ENCODE data around the gene TNC. TPM values are rescaled to one million over a fixed set of nuclear protein-coding genes. Genes with fewer than 3 reads are reported as not detected.

The TNC gene
- total and polyA plus RNA-seq, 10 of the 15 experiments (the other 5 are each of a cell fraction or from before 2014, with no cell fraction given) = 0.05 to 4.2 (median 0.14) TPM

DNA sequence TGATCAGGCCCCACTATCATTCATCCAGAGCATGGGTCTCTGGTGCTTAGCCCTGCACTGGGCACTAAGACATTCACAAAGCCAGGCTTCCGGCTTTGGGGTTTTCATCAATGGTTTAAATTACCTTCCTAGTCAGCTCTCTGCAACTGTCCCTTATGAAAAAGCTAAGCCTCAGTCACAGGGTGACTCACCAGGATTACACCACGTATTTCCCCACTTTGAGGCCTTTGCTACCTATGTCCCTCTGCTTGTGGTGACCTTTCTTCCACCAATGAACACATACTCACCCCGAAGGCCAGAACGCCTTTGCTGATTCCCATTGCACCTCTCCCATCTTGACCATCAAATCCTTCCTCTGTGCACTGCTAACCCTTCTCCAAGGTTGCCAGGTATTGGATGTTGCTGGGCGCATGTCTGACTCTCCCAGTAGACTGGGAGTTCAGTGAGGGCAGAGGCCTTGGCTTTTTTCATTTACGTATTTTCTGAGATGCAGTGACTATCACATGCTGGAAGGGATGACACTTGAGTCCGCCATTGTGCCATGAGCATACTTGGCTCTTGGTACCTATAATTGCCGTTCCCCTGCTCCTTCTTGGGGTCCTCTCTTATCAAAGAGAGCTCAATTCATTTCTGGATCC lies 128.9 kb downstream of the TNC start:
- no TSS peak for BruUV-seq (replicated peaks)
- WGBS (ENCODE audit: insufficient coverage, insufficient replicate concordance, low lambda C conversion rate, missing lambda C conversion rate) = 15% methylated on average over 8 of the region's 8 CpGs
- DNase-seq (ENCODE audit: low read depth, low spot score) (peak; percentile 26), ATAC-seq (peak; percentile 82), FAIRE-seq (no peak)
- TF ChIP-seq PAX5 (IDR thresholded peaks at IDR 0.05; ENCODE audit: borderline replicate concordance, low read depth, low read length) (no peak), RELA (IDR thresholded peaks at IDR 0.05; ENCODE audit: borderline replicate concordance, partially characterized antibody) (peak; percentile 35), NFIC (IDR thresholded peaks at IDR 0.05; ENCODE audit: low read depth, low read length) (peak; percentile 2; the same call in 1 of the 2 replicates), BCL11A (IDR thresholded peaks at IDR 0.05; ENCODE audit: low read depth, low read length) (0 out of 2 replicates have a peak, but pooled peaks have one; percentile 18), SUPT20H (IDR thresholded peaks at IDR 0.05; ENCODE audit: borderline replicate concordance, control insufficient read depth, low read depth, low read length) (no peak), ATF7 (IDR thresholded peaks at IDR 0.05; ENCODE audit: low read depth) (peak; percentile 41; the same call in 1 of the 2 replicates), JUNB (IDR thresholded peaks at IDR 0.05) (peak; percentile 49), NR2F1 (conservative IDR thresholded peaks at IDR 0.05) (peak; percentile 42; the same call in 1 of the 2 replicates), ZNF687 (IDR thresholded peaks at IDR 0.05) (0 out of 2 replicates have a peak, but pooled peaks have one; percentile 22), SMC3 (IDR thresholded peaks at IDR 0.05; ENCODE audit: borderline replicate concordance, low read length) (no peak), BHLHE40 (IDR thresholded peaks at IDR 0.05; ENCODE audit: borderline replicate concordance in 1 of 2, low read depth in 2 of 2, low read length in 1 of 2) (0 out of 4 replicates have a peak, but pooled peaks of 1 of the 2 experiments have one; percentile 24), RUNX3 (IDR thresholded peaks at IDR 0.05; ENCODE audit: low read length) (peak; percentile 60; the same call in 1 of the 2 replicates), NFYB (IDR thresholded peaks at IDR 0.05; ENCODE audit: insufficient read depth, low read depth, low read length) (no peak), IKZF2 (IDR thresholded peaks at IDR 0.05) (peak in 1 of 2 experiments; percentile 10; a peak in 2 of 4 replicates), CREM (IDR thresholded peaks at IDR 0.05; ENCODE audit: low read depth) (peak; percentile 29; the same call in 1 of the 2 replicates), HDGF (IDR thresholded peaks at IDR 0.05) (0 out of 2 replicates have a peak, but pooled peaks have one; percentile 18)
- TF ChIP-seq, protein P1, sequence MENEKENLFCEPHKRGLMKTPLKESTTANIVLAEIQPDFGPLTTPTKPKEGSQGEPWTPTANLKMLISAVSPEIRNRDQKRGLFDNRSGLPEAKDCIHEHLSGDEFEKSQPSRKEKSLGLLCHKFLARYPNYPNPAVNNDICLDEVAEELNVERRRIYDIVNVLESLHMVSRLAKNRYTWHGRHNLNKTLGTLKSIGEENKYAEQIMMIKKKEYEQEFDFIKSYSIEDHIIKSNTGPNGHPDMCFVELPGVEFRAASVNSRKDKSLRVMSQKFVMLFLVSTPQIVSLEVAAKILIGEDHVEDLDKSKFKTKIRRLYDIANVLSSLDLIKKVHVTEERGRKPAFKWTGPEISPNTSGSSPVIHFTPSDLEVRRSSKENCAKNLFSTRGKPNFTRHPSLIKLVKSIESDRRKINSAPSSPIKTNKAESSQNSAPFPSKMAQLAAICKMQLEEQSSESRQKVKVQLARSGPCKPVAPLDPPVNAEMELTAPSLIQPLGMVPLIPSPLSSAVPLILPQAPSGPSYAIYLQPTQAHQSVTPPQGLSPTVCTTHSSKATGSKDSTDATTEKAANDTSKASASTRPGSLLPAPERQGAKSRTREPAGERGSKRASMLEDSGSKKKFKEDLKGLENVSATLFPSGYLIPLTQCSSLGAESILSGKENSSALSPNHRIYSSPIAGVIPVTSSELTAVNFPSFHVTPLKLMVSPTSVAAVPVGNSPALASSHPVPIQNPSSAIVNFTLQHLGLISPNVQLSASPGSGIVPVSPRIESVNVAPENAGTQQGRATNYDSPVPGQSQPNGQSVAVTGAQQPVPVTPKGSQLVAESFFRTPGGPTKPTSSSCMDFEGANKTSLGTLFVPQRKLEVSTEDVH (IDR thresholded peaks at IDR 0.05; ENCODE audit: low read depth, partially characterized antibody) = no peak
- intact Hi-C loops (cut with micrococcal nuclease; ENCODE audit: unreplicated experiment) (no loop called here), in situ Hi-C loops (cut with MboI) (no loop called here)
- SMC1A ChIA-PET (ENCODE audit: uncharacterized antibody, unreplicated experiment) = interaction anchor here (0.7 to 7.7 kb wide), 15 partner anchors 9 to 382 kb away, joined by 3 to 49 read pairs (median 5); partner anchors contain the start of gene TNFSF8
- H3K4me3 ChIP-seq = no peak overlapping the region
- no peak overlapping the region for H2AFZ ChIP-seq (ENCODE audit: control insufficient read depth, low read depth, low read length)
- H3K9me3 ChIP-seq (replicated peaks; ENCODE audit: control insufficient read depth, insufficient read depth, low read length) = no peaks in the 10 kb centered on the region
- H3K27ac ChIP-seq (ENCODE audit: control insufficient read depth, insufficient read depth) = no peak overlapping the region
- no peak overlapping the region for H3K4me2 ChIP-seq (ENCODE audit: control insufficient read depth, insufficient read depth)
- CTCF ChIA-PET = interaction anchor here (0.9 to 1.6 kb wide), 11 partner anchors 12 to 307 kb away, joined by 3 to 8 read pairs (median 3); partner anchors contain the start of gene TEX48
- POLR2A ChIA-PET = interaction anchor here (0.6 to 1.5 kb wide), 5 partner anchors 9 to 493 kb away, joined by 3 to 11 read pairs (median 3); no protein-coding TSS in a partner anchor
- no peaks in the 10 kb centered on the region for H3K36me3 ChIP-seq (ENCODE audit: control insufficient read depth in 2 of 2, insufficient read depth in 2 of 2, low read length in 1 of 2)
- H3K9ac ChIP-seq (ENCODE audit: control insufficient read depth, insufficient read depth, low read length) = no peak overlapping the region
- H3K79me2 ChIP-seq (ENCODE audit: control insufficient read depth, insufficient read depth, low read length) = no peaks in the 10 kb centered on the region
- no peaks in the 10 kb centered on the region for H4K20me1 ChIP-seq (ENCODE audit: control insufficient read depth, insufficient read depth)
- 0 out of 2 replicates have a peak, but pooled peaks cover 3% of the 10 kb centered on the region for H3K4me1 ChIP-seq (ENCODE audit: control insufficient read depth, insufficient read depth, low read length)
- RAD21 ChIA-PET (ENCODE audit: unreplicated experiment) = interaction anchor here (0.6 to 2.5 kb wide), 23 partner anchors 8 to 486 kb away, joined by 3 to 28 read pairs (median 3); no protein-coding TSS in a partner anchor
- no peaks in the 10 kb centered on the region; a peak in 1 of 4 replicates for H3K27me3 ChIP-seq (replicated peaks in 1 of 2; ENCODE audit: control insufficient read depth in 2 of 2, insufficient read depth in 2 of 2, low read length in 1 of 2)
